Hepatocyte (in vitro differentiated cells): ENCODE data around the gene RFTN1. TPM values are rescaled to one million over a fixed set of nuclear protein-coding genes. Genes with fewer than 3 reads are reported as not detected.

Experiments used
- DNase-seq: peaks from one replicate; pipeline ENCODE4 v3.0.0-alpha.2; 2016; ENCODE audit warnings: low spot score
- H2AFZ ChIP-seq: fragments of 200-600 bp; sonication (generic); 2 replicates; pipeline ENCODE4 v1.6.0; 2016; ENCODE audit warnings: antibody characterized with exemption, mild to moderate bottlenecking
- H3K27ac ChIP-seq: fragments of 200-600 bp; sonication (generic); 2 replicates; pipeline ENCODE4 v1.5.1; 2016; ENCODE audit warnings: mild to moderate bottlenecking
- H3K27me3 ChIP-seq: fragments of 200-600 bp; sonication (generic); 2 replicates; pipeline ENCODE4 v1.6.1; 2016
- H3K36me3 ChIP-seq: fragments of 200-600 bp; sonication (generic); replicated peaks from 2 replicates; pipeline ENCODE4 v1.5.1; 2016; ENCODE audit warnings: low read depth; ENCODE audit not compliant: insufficient read depth
- H3K4me1 ChIP-seq: fragments of 200-600 bp; sonication (generic); 2 replicates; pipeline ENCODE4 v1.5.1; 2016; ENCODE audit warnings: mild to moderate bottlenecking, moderate library complexity; ENCODE audit not compliant: insufficient read depth
- H3K4me2 ChIP-seq: fragments of 200-600 bp; sonication (generic); 2 replicates; pipeline ENCODE4 v1.6.0; 2016
- H3K4me3 ChIP-seq: fragments of 200-600 bp; sonication (generic); 2 replicates; pipeline ENCODE4 v1.5.1; 2016; ENCODE audit warnings: mild to moderate bottlenecking
- H3K79me2 ChIP-seq: fragments of 200-600 bp; sonication (generic); 2 replicates; pipeline ENCODE4 v1.6.0; 2017; ENCODE audit warnings: mild to moderate bottlenecking
- H3K9me2 ChIP-seq: fragments of 200-600 bp; sonication (generic); replicated peaks from 2 replicates; pipeline ENCODE4 v1.6.0; 2017; ENCODE audit warnings: mild to moderate bottlenecking; ENCODE audit not compliant: insufficient read depth
- H3K9me3 ChIP-seq: fragments of 200-600 bp; sonication (generic); 2 replicates; pipeline ENCODE4 v1.5.1; 2016; ENCODE audit warnings: low read depth, mild to moderate bottlenecking
- H4K20me1 ChIP-seq: fragments of 200-600 bp; sonication (generic); 2 replicates; pipeline ENCODE4 v1.6.0; 2016; ENCODE audit warnings: mild to moderate bottlenecking; ENCODE audit not compliant: insufficient read depth, poor library complexity, severe bottlenecking
- CTCF ChIP-seq: fragments of 200-600 bp; sonication (generic); IDR thresholded peaks from 2 replicates; pipeline ENCODE4 v1.5.1; 2016; ENCODE audit warnings: antibody characterized with exemption, mild to moderate bottlenecking; ENCODE audit not compliant: poor library complexity
- EZH2 ChIP-seq: fragments of 200-600 bp; sonication (generic); IDR thresholded peaks from 2 replicates; pipeline ENCODE4 v1.6.1; 2016; ENCODE audit warnings: antibody characterized with exemption, mild to moderate bottlenecking, borderline replicate concordance
- EZH2phosphoT487 ChIP-seq: fragments of 200-600 bp; sonication (generic); IDR thresholded peaks from one replicate; pipeline ENCODE4 v1.6.1; 2018; ENCODE audit warnings: antibody characterized with exemption, mild to moderate bottlenecking, low read depth, moderate library complexity; ENCODE audit not compliant: unreplicated experiment, severe bottlenecking
- WGBS: methylation state at CpG from one replicate; pipeline ENCODE4 v1.1.6; 2016; ENCODE audit warnings: low lambda C conversion rate; ENCODE audit errors: missing lambda C conversion rate; 5-methylcytosine and 5-hydroxymethylcytosine counted together
- polyA plus RNA-seq: library from polyadenylated mRNA; unstranded; fragments of >200 nt; fragmentation: Nextera tagmentation; extraction: Ambion mirVana; gene quantifications from 2 replicates; pipeline ENCODE4 v1.2.1, GENCODE V29; 2016
- total RNA-seq: library from RNA; depleted of rRNA; stranded (reverse); fragments of >200 nt; gene quantifications from 2 replicates; pipeline ENCODE4 v1.2.3, GENCODE V29; 2014

The RFTN1 gene
- total and polyA plus RNA-seq, 2 experiments from 2014 or later = 10.0 to 14.9 TPM

- no peak overlapping the region for H3K27ac ChIP-seq
- no peak overlapping the region for H3K4me2 ChIP-seq
- no peak overlapping the region for H2AFZ ChIP-seq
- DNase-seq = no peak
- H4K20me1 ChIP-seq = no peaks in the 10 kb centered on the region
- no peaks in the 10 kb centered on the region for H3K79me2 ChIP-seq
- H3K9me2 ChIP-seq = no peaks in the 10 kb centered on the region
- no peak overlapping the region for H3K4me3 ChIP-seq
- peaks cover 3% of the 10 kb centered on the region for H3K27me3 ChIP-seq
- TF ChIP-seq CTCF (no peak), EZH2phosphoT487 (no peak), EZH2 (no peak)
- 89% methylated on average over 2 of the region's 2 CpGs for WGBS
- H3K4me1 ChIP-seq = no peaks in the 10 kb centered on the region
- no peaks in the 10 kb centered on the region for H3K9me3 ChIP-seq
- H3K36me3 ChIP-seq = no peaks in the 10 kb centered on the region
Observed at GRCh38 chr3:16524196-16524595, 10.7 kb upstream of the RFTN1 start.

GRCh38 chr3:16523778-16524177 is 10.3 kb upstream of the RFTN1 start:
- TF ChIP-seq EZH2 (no peak), CTCF (no peak), EZH2phosphoT487 (no peak)
- no peaks in the 10 kb centered on the region for H3K79me2 ChIP-seq
- H3K4me1 ChIP-seq = no peaks in the 10 kb centered on the region
- no peaks in the 10 kb centered on the region for H3K9me3 ChIP-seq
- 97% methylated on average over 2 of the region's 2 CpGs for WGBS
- H3K36me3 ChIP-seq = no peaks in the 10 kb centered on the region
- DNase-seq = no peak
- peaks cover 3% of the 10 kb centered on the region for H3K27me3 ChIP-seq
- no peak overlapping the region for H3K27ac ChIP-seq
- H3K4me2 ChIP-seq = no peak overlapping the region
- H4K20me1 ChIP-seq = no peaks in the 10 kb centered on the region
- no peak overlapping the region for H3K4me3 ChIP-seq
- H2AFZ ChIP-seq = no peak overlapping the region
- H3K9me2 ChIP-seq = no peaks in the 10 kb centered on the region

DNA sequence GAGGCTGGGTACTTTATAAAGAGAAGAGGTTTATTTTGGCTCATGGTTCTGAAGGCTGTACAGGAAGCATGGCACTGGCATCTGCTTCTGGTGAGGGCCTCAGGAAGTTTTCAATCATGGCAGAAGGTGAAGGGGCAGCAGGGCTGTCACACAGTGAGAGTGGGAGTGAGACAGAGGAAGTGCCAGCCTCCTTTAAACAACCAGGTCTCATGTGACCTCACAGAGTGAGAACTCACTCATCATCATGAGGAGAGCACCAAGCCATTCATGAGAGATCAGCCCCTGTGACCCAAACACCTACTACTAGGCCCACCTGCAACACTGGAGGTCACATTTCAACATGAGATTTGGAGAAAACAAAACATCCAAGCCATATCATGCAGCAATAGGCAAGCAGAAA is 9.3 kb upstream of the RFTN1 start:
- no peak for TF ChIP-seq EZH2phosphoT487
- TF ChIP-seq CTCF = no peak
- no peak for TF ChIP-seq EZH2
- Histone ChIP-seq H3K36me3 (no peaks in the 10 kb centered on the region), H3K27ac (no peak overlapping the region), H4K20me1 (no peaks in the 10 kb centered on the region), H3K4me2 (no peak overlapping the region), H3K27me3 (peaks cover 3% of the 10 kb centered on the region), H2AFZ (no peak overlapping the region), H3K79me2 (no peaks in the 10 kb centered on the region), H3K4me1 (no peaks in the 10 kb centered on the region), H3K9me2 (no peaks in the 10 kb centered on the region), H3K9me3 (no peaks in the 10 kb centered on the region), H3K4me3 (no peak overlapping the region)
- no peak for DNase-seq
